GM21526 (cell line): ENCODE data around the gene E2F2.

Experiments
- ATAC-seq: cut with Tn5 transposase; IDR thresholded peaks from one replicate; pipeline ENCODE4 v1.9.1; 2021; ENCODE audit warnings: moderate library complexity; ENCODE audit not compliant: unreplicated experiment, low FRiP score

The E2F2 gene

DNA sequence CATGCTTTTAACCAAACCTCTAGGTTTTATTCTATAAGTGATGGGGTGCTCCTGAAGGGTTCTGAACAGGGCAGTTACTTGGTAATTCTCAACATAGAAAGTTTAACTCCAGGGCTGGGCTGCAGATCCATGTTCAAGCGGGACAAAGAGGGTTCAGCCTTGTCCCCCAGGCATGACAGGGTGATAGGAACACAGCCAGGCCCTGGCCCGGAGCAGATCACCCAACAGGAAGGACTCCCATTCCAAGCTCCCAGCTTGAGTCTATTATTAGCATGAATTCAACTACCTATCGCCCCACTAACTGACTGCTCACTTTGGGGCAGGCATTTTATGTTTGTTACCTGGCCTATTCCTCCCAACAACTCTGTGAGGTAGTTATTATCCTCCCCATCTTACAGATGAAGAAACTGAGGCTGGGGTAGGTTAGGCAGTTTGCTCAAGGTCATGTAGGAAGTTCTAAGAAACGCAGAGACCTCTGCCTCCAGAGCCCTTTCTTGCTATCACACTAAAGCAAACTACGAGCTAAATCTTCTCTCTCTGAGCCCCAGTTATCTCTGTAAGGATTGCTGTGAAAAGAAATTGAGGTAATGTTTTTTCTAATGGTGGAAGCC lies 61.6 kb downstream of the E2F2 start:
- no peak for ATAC-seq

DNA sequence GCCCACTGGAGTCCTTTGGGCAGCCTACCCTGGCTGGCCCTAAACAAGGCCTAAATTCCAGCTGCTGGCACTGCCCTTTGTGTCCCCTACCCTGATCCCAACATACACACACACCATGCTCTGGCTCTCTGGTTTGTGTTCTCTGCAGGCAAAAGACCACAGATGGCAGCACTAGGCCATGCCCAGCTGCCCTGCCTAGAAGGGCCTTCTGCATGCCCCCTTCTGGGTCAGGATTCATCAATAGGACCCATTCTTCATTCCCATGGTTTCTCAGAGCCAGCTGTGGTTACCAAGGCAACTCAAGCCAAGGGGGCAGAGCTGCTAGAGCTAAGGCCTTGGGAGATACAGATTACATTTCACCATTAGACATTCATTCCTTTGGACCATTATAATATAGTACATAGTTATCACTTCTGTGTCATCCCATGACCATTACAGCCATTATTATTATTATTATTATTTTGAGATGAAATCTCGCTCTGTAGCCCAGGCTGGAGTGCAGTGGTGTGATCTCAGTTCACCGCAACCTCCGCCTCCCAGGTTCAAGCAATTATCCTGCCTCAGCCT lies 64.5 kb downstream of the E2F2 start:
- no peak for ATAC-seq

DNA sequence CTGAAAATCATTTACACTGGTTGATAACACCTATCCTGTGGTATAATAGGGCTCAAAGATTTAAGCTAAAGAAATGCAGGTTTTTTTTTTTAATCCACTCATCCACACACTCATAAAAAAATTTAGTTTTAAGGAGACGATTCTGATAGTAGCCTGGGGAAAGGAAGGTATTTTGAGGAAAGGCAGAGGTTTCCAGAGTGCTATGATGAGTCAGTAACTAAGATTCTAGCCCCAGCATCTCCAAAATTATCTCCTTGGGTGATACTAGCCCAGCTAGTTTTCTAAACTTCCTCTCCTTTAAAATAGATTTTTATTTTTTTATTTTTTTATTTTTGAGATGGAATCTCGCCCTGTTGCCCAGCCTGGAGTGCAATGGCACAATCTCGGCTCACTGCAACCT lies 67.7 kb downstream of the E2F2 start:
- ATAC-seq, result no peak

DNA sequence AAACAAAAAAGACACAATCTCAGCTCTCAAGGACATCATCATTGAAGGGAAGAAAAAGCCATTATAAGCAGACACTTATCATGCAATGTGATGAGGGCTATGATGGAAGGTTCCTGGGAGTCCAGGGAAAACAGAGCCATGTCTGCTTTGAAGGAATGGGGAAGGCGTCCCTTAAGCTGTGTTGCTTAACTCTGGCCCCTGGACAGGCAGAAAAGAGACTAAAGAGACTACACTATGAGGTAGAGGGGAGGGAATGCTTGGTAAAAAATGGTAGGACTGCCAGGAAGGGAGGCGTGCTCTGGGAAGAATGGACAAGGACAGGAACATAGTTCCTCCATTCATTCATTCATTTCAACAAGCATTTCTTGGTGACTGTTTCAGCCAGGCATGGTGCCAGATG lies 68.3 kb downstream of the E2F2 start:
- no peak for ATAC-seq

DNA sequence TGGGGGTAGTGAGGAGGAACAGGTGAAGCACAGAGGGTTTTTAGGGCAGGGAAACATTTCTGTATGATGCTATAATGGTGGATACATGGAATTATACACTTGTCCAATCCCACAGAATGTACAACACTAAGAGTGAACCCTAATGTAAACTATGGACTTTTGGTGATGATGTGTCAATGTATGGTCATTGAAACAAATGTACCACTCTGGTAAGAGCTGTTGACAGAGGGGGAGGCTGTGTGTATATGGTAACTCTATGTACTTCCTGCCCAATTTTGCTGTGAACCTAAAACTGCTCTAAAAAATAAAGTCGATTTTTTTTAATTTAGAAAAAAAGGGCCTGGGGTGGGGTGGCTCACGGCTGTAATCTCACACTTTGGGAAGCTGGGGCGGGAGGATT lies 70.0 kb downstream of the E2F2 start:
- ATAC-seq, result no peak

DNA sequence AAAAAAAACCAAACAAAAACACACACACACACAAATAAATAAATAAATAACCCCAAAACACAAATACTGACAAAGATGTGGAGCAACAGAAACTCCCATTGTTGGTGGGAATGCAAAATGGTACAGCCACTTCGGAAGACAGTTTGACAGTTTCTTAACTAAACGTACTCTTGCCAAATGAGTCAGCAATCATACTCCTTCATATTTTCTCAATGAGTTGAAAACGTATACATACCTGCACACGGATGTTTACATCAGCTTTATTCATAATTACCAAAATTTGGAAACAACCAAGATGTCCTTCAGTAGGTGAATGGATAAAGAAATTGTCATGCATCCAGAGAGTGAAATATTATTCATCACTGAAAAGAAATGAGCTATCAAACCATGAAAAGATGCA lies 70.5 kb downstream of the E2F2 start:
- no peak for ATAC-seq

DNA sequence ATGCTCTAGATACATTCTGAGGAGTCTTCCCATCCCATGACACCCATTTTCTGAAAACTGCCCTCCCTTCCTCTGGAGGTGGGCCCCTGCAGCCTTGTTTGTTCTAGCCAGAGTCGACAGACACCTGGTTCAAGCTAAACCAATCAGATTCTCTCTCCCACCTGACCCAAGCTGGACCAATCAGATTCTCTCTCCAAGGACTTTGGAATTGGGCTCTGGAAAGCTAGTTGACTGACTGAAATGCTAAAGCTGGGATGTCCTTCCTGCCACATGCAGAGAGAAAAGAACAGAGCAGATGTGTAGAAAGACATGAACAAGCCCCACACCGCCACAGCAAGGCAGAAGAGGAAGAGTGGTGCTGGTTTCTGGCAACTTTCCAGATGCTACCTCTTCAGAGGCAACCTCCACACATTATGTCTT lies 71.7 kb downstream of the E2F2 start:
- no peak for ATAC-seq
